ENCODE measurements around the gene GSTO1.

- TF ChIP-seq CTCF (IDR thresholded peaks at IDR 0.05): no peak
- TF ChIP-seq POLR2AphosphoS5 (IDR thresholded peaks at IDR 0.05; ENCODE audit: low read depth, low read length): no peak
- TF ChIP-seq, protein P1, sequence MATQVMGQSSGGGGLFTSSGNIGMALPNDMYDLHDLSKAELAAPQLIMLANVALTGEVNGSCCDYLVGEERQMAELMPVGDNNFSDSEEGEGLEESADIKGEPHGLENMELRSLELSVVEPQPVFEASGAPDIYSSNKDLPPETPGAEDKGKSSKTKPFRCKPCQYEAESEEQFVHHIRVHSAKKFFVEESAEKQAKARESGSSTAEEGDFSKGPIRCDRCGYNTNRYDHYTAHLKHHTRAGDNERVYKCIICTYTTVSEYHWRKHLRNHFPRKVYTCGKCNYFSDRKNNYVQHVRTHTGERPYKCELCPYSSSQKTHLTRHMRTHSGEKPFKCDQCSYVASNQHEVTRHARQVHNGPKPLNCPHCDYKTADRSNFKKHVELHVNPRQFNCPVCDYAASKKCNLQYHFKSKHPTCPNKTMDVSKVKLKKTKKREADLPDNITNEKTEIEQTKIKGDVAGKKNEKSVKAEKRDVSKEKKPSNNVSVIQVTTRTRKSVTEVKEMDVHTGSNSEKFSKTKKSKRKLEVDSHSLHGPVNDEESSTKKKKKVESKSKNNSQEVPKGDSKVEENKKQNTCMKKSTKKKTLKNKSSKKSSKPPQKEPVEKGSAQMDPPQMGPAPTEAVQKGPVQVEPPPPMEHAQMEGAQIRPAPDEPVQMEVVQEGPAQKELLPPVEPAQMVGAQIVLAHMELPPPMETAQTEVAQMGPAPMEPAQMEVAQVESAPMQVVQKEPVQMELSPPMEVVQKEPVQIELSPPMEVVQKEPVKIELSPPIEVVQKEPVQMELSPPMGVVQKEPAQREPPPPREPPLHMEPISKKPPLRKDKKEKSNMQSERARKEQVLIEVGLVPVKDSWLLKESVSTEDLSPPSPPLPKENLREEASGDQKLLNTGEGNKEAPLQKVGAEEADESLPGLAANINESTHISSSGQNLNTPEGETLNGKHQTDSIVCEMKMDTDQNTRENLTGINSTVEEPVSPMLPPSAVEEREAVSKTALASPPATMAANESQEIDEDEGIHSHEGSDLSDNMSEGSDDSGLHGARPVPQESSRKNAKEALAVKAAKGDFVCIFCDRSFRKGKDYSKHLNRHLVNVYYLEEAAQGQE (IDR thresholded peaks at IDR 0.05; ENCODE audit: insufficient read depth in 1 of 2, low read depth in 2 of 2, low read length in 1 of 2): no peak
These were observed 4.8 kb downstream of the GSTO1 start for GRCh38 chr10:104259456-104259855.

Measured in Panc1 (cell line).